Osteoblast (primary cell): Measurements from ENCODE around the gene ECT2L. TPM values are rescaled to one million over a fixed set of nuclear protein-coding genes. Genes with fewer than 3 reads are reported as not detected.

ENCODE experiments used
- DNase-seq: peaks from one replicate; pipeline ENCODE4 v3.0.0; 2011; ENCODE audit warnings: low spot score, mixed read lengths; ENCODE audit not compliant: insufficient read length; ENCODE audit errors: missing footprints
- H2AFZ ChIP-seq: 2 replicates; pipeline ENCODE4 v1.6.0; 2011; ENCODE audit warnings: mild to moderate bottlenecking, low read length
- H3K27ac ChIP-seq: 2 replicates; pipeline ENCODE4 v1.5.1; 2011; ENCODE audit warnings: mild to moderate bottlenecking, low read depth, low read length, moderate library complexity
- H3K27me3 ChIP-seq: 2 replicates; pipeline ENCODE4 v1.6.0; 2012; ENCODE audit warnings: mild to moderate bottlenecking, control low read depth, inconsistent platforms, low read length, moderate library complexity; ENCODE audit not compliant: insufficient read depth
- H3K36me3 ChIP-seq: 2 replicates; pipeline ENCODE4 v1.5.1; 2011; ENCODE audit warnings: mild to moderate bottlenecking, low read length, control low read depth, moderate library complexity; ENCODE audit not compliant: insufficient read depth
- H3K4me1 ChIP-seq: 2 replicates; pipeline ENCODE4 v1.5.1; 2011; ENCODE audit warnings: mild to moderate bottlenecking, low read length, control low read depth, moderate library complexity; ENCODE audit not compliant: insufficient read depth
- H3K4me2 ChIP-seq: 2 replicates; pipeline ENCODE4 v1.6.0; 2011; ENCODE audit warnings: mild to moderate bottlenecking, low read length; ENCODE audit not compliant: insufficient read depth
- H3K4me3 ChIP-seq: fragments of 200-600 bp; sonication (generic); 3 replicates; pipeline ENCODE4 v1.5.1; 2012; ENCODE audit warnings: mild to moderate bottlenecking, low read length, inconsistent platforms; ENCODE audit not compliant: insufficient read depth
- H3K79me2 ChIP-seq: 2 replicates; pipeline ENCODE4 v1.6.0; 2012; ENCODE audit warnings: mild to moderate bottlenecking, low read length, control low read depth, inconsistent platforms; ENCODE audit not compliant: insufficient read depth
- H3K9me3 ChIP-seq: 2 replicates; pipeline ENCODE4 v1.5.1; 2011; ENCODE audit warnings: low read depth, low read length, control low read depth
- H4K20me1 ChIP-seq: 2 replicates; pipeline ENCODE4 v1.6.0; 2012; ENCODE audit warnings: mild to moderate bottlenecking, low read length, control low read depth; ENCODE audit not compliant: insufficient read depth
- total RNA-seq: library from RNA; depleted of rRNA; stranded (reverse); fragments of >200 nt; gene quantifications from 2 replicates; pipeline ENCODE4 v1.2.3, GENCODE V29; 2012
- TF ChIP-seq, protein P1 (sequence below): IDR thresholded peaks from 2 replicates; pipeline ENCODE4 v1.5.1; 2011; ENCODE audit warnings: mild to moderate bottlenecking, low read depth, low read length, moderate library complexity; ENCODE audit errors: extremely low read depth

The ECT2L gene
- total RNA-seq, 1 donor: under 0.01 TPM

DNA sequence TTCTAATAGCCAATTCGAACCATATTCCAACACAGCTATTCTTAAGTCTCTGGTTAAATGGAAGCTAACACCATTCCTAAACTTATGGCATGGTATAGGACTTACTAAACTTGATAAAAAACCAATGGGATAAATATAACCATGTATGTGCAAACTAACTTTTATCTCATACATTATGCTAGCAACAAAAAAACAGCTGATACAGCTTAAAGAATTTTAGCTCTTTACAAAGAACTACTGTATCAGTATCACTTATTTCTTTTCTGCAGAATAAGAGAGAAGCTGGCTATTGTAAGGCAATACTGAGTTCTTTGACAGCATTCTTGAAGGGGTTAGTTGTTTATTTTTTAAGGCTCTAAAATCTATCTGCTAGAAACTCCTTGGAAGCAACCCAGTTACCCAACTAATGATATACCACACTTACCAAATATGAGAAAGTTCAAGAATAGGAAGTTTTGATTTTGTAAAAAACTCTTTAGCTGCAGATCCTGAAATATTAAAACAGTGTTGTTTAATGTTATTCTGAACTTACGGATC is 147.3 kb downstream of the ECT2L start:
- Histone ChIP-seq H2AFZ (no peak overlapping the region), H4K20me1 (no peaks in the 10 kb centered on the region), H3K9me3 (no peaks in the 10 kb centered on the region), H3K27ac (no peak overlapping the region), H3K4me3 (no peak overlapping the region), H3K27me3 (no peaks in the 10 kb centered on the region), H3K4me2 (no peak overlapping the region), H3K4me1 (peaks cover 8% of the 10 kb centered on the region), H3K79me2 (peaks cover 19% of the 10 kb centered on the region), H3K36me3 (peaks cover 32% of the 10 kb centered on the region)
- no peak for DNase-seq
- TF ChIP-seq, protein P1, sequence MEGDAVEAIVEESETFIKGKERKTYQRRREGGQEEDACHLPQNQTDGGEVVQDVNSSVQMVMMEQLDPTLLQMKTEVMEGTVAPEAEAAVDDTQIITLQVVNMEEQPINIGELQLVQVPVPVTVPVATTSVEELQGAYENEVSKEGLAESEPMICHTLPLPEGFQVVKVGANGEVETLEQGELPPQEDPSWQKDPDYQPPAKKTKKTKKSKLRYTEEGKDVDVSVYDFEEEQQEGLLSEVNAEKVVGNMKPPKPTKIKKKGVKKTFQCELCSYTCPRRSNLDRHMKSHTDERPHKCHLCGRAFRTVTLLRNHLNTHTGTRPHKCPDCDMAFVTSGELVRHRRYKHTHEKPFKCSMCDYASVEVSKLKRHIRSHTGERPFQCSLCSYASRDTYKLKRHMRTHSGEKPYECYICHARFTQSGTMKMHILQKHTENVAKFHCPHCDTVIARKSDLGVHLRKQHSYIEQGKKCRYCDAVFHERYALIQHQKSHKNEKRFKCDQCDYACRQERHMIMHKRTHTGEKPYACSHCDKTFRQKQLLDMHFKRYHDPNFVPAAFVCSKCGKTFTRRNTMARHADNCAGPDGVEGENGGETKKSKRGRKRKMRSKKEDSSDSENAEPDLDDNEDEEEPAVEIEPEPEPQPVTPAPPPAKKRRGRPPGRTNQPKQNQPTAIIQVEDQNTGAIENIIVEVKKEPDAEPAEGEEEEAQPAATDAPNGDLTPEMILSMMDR: no peak

DNA sequence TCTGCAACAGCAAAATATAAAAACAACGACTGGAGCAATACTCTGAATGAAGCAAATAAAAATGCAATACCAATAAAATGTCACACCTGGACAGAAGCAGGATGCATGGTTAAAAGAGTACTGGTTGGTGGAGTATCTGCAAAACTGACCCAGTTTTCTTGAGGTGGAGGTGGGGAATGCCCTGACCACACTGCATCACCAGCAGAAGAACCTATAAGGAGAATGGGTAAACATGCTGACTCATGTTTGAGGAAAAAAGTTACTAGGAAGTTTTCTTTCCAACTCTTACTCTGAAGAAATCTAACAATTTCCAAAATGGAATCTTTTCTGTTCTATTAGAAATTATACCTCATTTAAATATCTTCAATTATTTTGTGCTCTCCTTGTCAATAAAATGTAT is 148.5 kb downstream of the ECT2L start:
- DNase-seq: no peak
- Histone ChIP-seq H3K4me2 (no peak overlapping the region), H3K9me3 (no peaks in the 10 kb centered on the region), H3K4me3 (no peak overlapping the region), H3K27me3 (no peaks in the 10 kb centered on the region), H3K27ac (peak overlapping the region; percentile 66), H3K79me2 (peaks cover 32% of the 10 kb centered on the region), H3K4me1 (peaks cover 8% of the 10 kb centered on the region), H3K36me3 (peaks cover 32% of the 10 kb centered on the region), H4K20me1 (no peaks in the 10 kb centered on the region), H2AFZ (no peak overlapping the region)
- TF ChIP-seq, protein P1: no peak

GRCh38 chr6:138945354-138945753 is 149.5 kb downstream of the ECT2L start:
- H3K9me3 ChIP-seq: no peaks in the 10 kb centered on the region
- no peaks in the 10 kb centered on the region for H4K20me1 ChIP-seq
- H3K27ac ChIP-seq: no peak overlapping the region
- H3K4me3 ChIP-seq: no peak overlapping the region
- H3K36me3 ChIP-seq: peaks cover 29% of the 10 kb centered on the region
- no peaks in the 10 kb centered on the region for H3K27me3 ChIP-seq
- peaks cover 40% of the 10 kb centered on the region for H3K79me2 ChIP-seq
- DNase-seq: no peak
- no peak overlapping the region for H3K4me2 ChIP-seq
- TF ChIP-seq, protein P1: no peak
- H3K4me1 ChIP-seq: peaks cover 8% of the 10 kb centered on the region
- H2AFZ ChIP-seq: no peak overlapping the region

GRCh38 chr6:138948004-138948403 is 152.1 kb downstream of the ECT2L start:
- no peak overlapping the region for H3K27ac ChIP-seq
- TF ChIP-seq, protein P1: no peak
- H4K20me1 ChIP-seq: no peaks in the 10 kb centered on the region
- no peak overlapping the region for H3K4me3 ChIP-seq
- peaks cover 63% of the 10 kb centered on the region for H3K79me2 ChIP-seq
- no peak overlapping the region for H2AFZ ChIP-seq
- no peaks in the 10 kb centered on the region for H3K9me3 ChIP-seq
- peaks cover 22% of the 10 kb centered on the region for H3K36me3 ChIP-seq
- no peak for DNase-seq
- no peaks in the 10 kb centered on the region for H3K27me3 ChIP-seq
- no peak overlapping the region for H3K4me2 ChIP-seq
- H3K4me1 ChIP-seq: peaks cover 8% of the 10 kb centered on the region
